C4-2B (cell line): Measurements from ENCODE around the gene SYP.

Source experiments
- CTCF ChIP-seq: fragments of 450-650 bp; conservative IDR thresholded peaks from 2 replicates; pipeline ENCODE4 v1.5.1; 2017; ENCODE audit warnings: mild to moderate bottlenecking
- ZFX ChIP-seq: fragments of 450-650 bp; IDR thresholded peaks from 2 replicates; pipeline ENCODE4 v1.6.1; 2017

- TF ChIP-seq CTCF = no peak
- TF ChIP-seq ZFX = no peak
Measured at GRCh38 chrX:49190821-49191573, 9.0 kb downstream of the SYP start.
